GM06990 (cell line): ENCODE results near the gene SFR1.

Source experiments
- DNase-seq: peaks from one replicate; pipeline ENCODE4 v3.0.0-alpha.2; 2011; ENCODE audit not compliant: insufficient read length; ENCODE audit errors: extremely low read depth
- H3K27me3 ChIP-seq: replicated peaks from 2 replicates; pipeline ENCODE4 v1.6.0; 2011; ENCODE audit warnings: low read length; ENCODE audit not compliant: control insufficient read depth, insufficient read depth
- H3K36me3 ChIP-seq: 2 replicates; pipeline ENCODE4 v1.5.1; 2011; ENCODE audit warnings: low read length; ENCODE audit not compliant: control insufficient read depth, insufficient read depth
- H3K4me3 ChIP-seq: replicated peaks from 2 replicates; pipeline ENCODE4 v1.5.1; 2011; ENCODE audit warnings: low read depth, mild to moderate bottlenecking, control low read depth, low read length
- TF ChIP-seq, protein P1 (sequence below): IDR thresholded peaks from 2 replicates; pipeline ENCODE4 v1.5.1; 2011; ENCODE audit warnings: low read length, control low read depth, mild to moderate bottlenecking, inconsistent platforms; ENCODE audit not compliant: insufficient read depth, poor library complexity, severe bottlenecking

SFR1 gene

GRCh38 chr10:104088239-104088638, 33.7 kb upstream of the SFR1 start:
- TF ChIP-seq, protein P1, sequence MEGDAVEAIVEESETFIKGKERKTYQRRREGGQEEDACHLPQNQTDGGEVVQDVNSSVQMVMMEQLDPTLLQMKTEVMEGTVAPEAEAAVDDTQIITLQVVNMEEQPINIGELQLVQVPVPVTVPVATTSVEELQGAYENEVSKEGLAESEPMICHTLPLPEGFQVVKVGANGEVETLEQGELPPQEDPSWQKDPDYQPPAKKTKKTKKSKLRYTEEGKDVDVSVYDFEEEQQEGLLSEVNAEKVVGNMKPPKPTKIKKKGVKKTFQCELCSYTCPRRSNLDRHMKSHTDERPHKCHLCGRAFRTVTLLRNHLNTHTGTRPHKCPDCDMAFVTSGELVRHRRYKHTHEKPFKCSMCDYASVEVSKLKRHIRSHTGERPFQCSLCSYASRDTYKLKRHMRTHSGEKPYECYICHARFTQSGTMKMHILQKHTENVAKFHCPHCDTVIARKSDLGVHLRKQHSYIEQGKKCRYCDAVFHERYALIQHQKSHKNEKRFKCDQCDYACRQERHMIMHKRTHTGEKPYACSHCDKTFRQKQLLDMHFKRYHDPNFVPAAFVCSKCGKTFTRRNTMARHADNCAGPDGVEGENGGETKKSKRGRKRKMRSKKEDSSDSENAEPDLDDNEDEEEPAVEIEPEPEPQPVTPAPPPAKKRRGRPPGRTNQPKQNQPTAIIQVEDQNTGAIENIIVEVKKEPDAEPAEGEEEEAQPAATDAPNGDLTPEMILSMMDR: no peak
- Histone ChIP-seq H3K36me3 (no peaks in the 10 kb centered on the region), H3K27me3 (no peaks in the 10 kb centered on the region; the same call in 1 of the 2 replicates), H3K4me3 (no peak overlapping the region)
- DNase-seq: no peak

DNA sequence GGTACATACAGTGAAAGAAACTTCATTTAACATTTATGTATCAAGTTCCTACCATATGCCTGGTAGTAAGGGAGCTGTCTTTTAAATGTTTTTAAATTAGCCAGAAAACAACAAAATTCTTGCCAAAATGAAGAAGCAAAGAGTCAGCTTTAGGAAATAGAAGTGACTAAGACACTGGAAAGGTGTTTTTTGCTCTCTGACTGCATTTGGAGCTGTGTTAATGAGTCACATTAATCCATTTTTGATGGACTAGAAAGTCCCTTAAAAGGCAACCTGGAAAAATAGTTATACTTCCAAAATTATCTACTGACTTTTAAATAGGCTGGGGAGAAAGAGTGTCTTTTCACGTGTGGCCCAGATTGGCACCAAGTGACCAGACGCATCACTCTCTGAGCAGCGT, 32.4 kb upstream of the SFR1 start:
- H3K27me3 ChIP-seq: no peaks in the 10 kb centered on the region; the same call in 1 of the 2 replicates
- TF ChIP-seq, protein P1: no peak
- DNase-seq: no peak
- H3K4me3 ChIP-seq: no peak overlapping the region
- no peaks in the 10 kb centered on the region for H3K36me3 ChIP-seq

DNA sequence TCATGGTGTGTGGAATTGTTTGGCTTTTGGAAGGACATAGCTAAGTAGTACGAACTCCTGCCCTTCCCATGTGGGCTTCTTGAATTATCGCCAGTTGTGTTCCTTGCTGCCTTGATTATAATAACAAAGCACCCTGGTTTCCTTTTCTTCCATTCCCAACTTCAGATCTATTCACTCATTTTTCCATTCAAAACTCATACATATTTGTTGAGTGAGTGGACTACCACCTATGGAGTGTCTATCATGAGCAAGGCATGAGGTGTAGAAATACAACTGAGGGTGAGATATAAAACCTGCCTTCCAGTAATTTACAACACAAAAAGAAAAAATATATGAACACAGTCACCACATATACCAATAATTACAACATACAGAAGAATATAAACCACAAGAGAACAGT, 31.4 kb upstream of the SFR1 start:
- TF ChIP-seq, protein P1: no peak
- H3K36me3 ChIP-seq: no peaks in the 10 kb centered on the region
- no peak for DNase-seq
- H3K27me3 ChIP-seq: no peaks in the 10 kb centered on the region; the same call in 1 of the 2 replicates
- no peak overlapping the region for H3K4me3 ChIP-seq

DNA sequence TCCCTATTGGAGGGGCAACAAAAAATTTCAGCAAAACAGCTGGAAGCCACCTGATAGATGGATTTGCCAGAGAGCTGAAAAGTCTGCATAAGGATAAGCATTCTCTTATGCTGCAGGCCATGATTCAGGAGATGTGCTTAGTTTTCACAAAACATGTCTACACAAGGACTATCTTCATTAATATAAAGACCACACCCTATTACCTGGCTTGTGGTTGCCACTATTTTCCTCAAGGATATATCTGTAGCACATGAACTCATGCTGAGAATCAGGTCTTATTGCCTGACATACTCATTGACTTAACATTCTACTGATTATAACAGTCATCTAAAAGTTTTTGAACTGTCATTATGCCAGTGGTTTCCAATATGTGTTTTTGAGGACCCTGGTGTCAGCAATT, 29.2 kb upstream of the SFR1 start:
- Histone ChIP-seq H3K27me3 (no peaks in the 10 kb centered on the region; the same call in 1 of the 2 replicates), H3K36me3 (no peaks in the 10 kb centered on the region), H3K4me3 (no peak overlapping the region)
- DNase-seq: no peak
- TF ChIP-seq, protein P1: no peak

GRCh38 chr10:104096692-104097091, 25.3 kb upstream of the SFR1 start:
- Histone ChIP-seq H3K27me3 (no peaks in the 10 kb centered on the region), H3K4me3 (no peak overlapping the region), H3K36me3 (no peaks in the 10 kb centered on the region)
- TF ChIP-seq, protein P1: no peak
- no peak for DNase-seq

GRCh38 chr10:104098358-104098925, 23.5 kb upstream of the SFR1 start:
- no peak for DNase-seq
- Histone ChIP-seq H3K36me3 (no peaks in the 10 kb centered on the region), H3K27me3 (no peaks in the 10 kb centered on the region), H3K4me3 (no peak overlapping the region)
- TF ChIP-seq, protein P1: no peak
